Peyer's patch (tissue), 4 donors: Measurements from ENCODE around the gene KCNG4.

Source experiments
- CTCF ChIP-seq, 6 experiments: fragments of 450-650 bp in 4 of 6; fragments of 200-600 bp in 2 of 6; sonication (generic) in 1 of 6; IDR thresholded peaks; one replicate each; pipeline ENCODE4 v1.5.1; 2017 to 2019; ENCODE audit warnings: antibody characterized with exemption in 6 of 6, mild to moderate bottlenecking in 3 of 6, moderate library complexity in 1 of 6
- POLR2A ChIP-seq, 2 donors: fragments of 450-650 bp; IDR thresholded peaks; one replicate each; pipeline ENCODE4 v1.5.1; 2017; ENCODE audit warnings: antibody characterized with exemption in 2 of 2, mild to moderate bottlenecking in 2 of 2, moderate library complexity in 2 of 2

GRCh38 chr16:84182104-84182503 lies 57.7 kb downstream of the KCNG4 start:
- no peak for TF ChIP-seq CTCF (IDR thresholded peaks at IDR 0.05)
- no peak for TF ChIP-seq POLR2A (IDR thresholded peaks at IDR 0.05)
